ENCODE results near the gene SS18L1. TPM values are rescaled to one million over a fixed set of nuclear protein-coding genes. Genes with fewer than 3 reads are reported as not detected.
"Not testable (repeated sequence)": the region's sequence is repeated elsewhere in the genome, so short reads cannot be mapped to it uniquely, and the experiment has no call there.

Gene SS18L1, protein sequence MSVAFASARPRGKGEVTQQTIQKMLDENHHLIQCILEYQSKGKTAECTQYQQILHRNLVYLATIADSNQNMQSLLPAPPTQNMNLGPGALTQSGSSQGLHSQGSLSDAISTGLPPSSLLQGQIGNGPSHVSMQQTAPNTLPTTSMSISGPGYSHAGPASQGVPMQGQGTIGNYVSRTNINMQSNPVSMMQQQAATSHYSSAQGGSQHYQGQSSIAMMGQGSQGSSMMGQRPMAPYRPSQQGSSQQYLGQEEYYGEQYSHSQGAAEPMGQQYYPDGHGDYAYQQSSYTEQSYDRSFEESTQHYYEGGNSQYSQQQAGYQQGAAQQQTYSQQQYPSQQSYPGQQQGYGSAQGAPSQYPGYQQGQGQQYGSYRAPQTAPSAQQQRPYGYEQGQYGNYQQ
- 10.1 and 10.3 TPM in 2 replicates for total RNA-seq (2014; rRNA removed; shearing (Covaris generic))

DNA sequence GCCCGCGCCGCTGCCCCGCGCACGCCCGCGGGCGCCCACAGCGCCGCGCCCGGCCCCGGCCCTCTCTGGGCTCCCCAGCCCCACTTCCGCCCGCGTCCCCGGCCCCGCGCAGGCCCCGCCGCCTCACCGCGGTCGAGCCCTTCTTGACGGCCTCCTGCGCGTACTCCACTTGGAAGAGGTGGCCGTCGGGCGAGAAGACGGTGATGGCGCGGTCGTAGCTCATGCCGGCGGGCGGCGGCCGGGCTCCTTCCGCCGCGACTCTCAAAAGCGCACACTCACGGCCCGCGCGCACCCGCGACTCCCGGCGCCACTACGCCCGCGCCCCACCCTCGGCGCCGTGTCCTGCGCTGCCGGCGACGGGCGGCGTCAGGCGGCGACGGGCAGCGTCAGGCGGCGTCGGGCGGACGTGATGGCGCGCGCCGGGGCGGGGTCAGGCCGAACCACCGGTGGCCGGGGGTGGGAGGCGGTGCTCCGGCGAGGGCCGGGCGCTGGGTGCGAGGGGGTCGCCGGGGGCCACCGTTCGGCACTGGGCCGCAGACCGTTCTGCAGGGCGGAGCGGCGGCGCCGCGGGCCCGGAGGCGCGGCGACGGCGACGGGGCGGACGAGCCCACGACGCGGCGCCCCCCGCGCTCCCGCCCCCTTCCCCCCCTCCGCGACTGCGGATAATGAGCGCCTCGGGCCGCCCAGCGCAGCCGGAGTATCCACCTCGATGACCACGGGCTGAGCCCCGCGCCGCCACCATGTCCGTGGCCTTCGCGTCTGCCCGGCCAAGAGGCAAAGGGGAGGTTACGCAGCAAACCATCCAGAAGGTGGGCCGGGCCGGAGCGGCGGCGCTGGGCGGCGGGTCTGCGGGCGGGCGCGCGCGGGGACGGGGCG is at the start of gene SS18L1, which contains the start of gene PSMA7:
TSS of gene SS18L1 (plus strand) at position 689 of the 876 bp plus-strand sequence. CDS start at position 741, 52 bp downstream.
TSS of gene PSMA7 (minus strand) at position 314 of the 876 bp plus-strand sequence. CDS start at position 223, 91 bp downstream.
- DNase-seq (ENCODE audit: low read depth), result peak; percentile 93

DNA sequence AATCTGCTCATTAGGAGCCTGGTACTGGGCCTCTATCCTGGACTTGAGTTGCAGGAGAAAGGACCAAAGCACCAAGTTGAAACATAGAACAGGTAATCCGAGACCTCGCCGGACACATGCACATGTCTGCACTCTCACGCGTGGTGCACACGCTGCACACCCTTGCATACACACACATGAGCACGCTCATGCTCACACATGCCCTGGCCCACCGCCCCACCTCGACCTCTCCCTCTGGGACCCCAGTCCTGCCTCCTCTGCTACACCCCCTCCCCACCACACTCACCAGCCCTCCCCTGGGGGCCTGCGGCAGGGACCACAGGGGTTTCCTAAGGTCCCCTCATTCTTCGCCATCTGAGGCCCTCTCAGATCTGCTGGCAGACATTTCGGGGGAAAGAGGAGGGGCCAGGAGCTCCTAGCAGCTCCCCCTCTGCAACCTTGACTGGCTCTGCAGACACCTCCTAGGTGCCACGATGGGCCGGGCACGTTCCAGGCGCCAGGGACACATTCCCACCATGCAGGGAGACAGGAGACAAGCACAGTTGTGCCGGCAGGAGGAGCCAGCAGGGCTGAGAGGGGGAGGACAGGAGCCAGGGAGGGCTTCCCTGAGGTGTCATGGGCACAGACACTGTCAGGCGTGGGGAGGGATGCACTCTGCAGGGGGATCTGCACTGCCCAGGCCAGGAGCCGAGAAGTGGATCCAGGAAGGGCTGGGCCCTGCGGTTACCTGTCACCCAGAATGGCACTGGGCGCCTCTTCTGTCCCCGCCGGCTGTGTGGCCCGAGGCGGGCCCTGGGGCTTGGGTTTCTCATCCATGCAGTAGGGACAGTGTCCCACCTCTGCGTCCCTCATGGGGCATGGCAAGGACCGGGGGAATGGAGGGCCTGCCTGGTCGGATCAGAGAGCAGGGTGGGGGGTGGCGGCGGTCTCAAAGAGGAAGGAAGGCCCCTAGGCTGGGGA is 46.9 kb upstream of the SS18L1 start:
- no peak for DNase-seq (ENCODE audit: low read depth)

DNA sequence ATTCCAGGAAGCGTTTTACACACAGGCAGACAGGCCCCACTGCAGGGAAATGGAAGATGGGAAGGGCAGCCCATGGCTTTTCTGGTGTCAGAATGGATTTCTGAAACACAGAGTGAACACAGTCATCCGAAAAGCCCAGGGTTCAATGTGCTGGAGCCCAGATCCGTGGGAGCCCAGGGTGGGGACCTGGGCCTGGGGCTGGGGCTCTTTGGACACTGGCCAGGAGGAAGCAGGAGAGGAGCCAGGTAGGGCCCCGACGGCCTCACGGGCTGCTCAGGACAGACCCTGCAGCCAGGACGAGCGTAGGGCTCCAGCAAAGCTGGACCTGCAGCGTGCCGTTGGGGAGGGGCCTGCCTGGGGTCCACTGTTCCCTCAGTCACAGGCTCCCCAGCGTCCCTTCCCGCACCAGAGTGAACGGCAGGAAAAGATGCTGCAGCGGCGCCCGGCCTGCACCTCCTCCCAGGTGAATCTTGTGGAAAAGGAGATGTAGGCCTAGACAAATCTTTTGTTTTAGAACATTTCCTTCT is 45.6 kb upstream of the SS18L1 start:
- DNase-seq (ENCODE audit: low read depth), result no peak

DNA sequence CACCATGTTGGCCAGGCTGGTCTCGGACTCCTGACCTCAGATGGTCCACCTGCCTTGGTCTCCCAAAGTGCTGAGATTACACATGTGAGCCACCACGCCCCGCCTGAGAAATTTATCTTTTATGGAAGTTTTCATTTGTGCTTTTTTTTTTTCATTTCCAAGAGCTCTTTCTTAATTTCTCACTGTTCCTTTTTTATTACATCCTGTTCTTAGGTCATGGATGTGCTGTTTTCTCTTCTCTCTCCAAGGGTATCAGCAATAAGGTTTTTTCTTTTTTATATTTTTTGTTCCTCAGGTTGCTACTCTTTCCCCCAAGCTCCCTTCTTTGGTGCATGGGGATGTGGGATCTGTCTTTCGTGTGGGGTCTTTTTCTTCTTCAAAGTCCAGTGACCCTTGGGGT is 42.5 kb upstream of the SS18L1 start:
- DNase-seq (ENCODE audit: low read depth), result no peak

DNA sequence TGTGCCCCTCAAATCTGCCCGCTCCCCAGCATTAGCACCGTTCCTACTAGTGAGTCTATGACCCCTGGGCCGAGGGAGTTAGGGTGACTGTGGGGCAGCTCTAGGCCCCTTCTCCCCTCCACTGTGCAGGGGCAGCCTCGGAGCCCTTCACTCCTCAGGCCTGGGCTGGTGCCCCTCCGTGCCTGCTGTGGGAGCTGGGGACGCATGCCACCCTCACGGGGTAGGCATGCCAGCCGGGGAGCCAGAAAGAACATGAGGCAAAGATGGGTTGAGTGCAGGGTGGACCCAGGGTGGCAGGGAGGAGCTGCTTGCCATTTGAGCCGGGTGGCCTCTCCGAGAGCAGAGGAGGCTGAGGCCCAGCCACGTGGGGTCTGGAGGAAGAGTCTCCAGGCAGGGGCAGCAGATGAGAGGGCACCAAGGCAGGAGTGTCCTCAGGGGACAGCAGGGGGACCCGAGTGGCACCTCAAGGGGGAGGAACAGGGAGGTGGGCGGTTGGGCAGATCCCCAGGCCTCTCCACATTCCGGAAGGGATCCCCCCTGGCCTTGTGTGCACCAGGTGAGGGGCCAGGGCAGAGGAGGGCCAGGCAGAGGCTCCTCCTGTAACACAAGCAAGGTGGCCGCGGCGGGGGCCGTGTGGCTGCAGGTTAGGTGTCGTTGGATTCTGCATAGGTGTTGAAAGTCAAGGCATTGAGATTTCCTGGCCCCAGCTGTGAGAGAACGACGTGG is 39.9 kb upstream of the SS18L1 start:
- DNase-seq (ENCODE audit: low read depth), result no peak

DNA sequence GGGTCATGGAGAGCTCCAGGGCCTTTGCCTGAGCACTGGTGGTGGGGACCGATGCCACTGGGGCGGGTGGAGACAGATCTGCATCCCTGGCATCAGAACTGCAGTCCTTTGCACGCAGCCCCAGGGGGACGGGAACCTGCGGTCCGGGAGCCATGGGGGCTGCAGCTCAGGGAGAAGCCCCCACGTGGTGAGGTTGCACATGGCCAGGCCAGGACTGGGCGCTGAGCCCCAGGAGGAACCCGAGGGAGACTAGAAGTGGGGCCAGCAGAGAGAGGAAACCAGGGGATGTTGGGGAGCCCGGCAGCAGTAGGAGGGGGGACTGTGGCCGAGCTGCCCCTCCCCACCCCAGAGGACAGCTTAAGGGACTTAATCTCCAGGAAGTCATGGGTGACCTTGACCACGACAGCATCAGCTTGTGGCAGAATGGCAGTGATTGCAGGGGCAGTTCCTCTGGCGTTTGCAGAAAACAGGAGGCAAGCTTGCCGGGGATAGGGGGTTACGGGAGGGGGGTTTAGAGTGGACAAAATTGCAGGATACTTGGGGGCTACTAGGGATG is 39.3 kb upstream of the SS18L1 start:
- no peak for DNase-seq (ENCODE audit: low read depth)

DNA sequence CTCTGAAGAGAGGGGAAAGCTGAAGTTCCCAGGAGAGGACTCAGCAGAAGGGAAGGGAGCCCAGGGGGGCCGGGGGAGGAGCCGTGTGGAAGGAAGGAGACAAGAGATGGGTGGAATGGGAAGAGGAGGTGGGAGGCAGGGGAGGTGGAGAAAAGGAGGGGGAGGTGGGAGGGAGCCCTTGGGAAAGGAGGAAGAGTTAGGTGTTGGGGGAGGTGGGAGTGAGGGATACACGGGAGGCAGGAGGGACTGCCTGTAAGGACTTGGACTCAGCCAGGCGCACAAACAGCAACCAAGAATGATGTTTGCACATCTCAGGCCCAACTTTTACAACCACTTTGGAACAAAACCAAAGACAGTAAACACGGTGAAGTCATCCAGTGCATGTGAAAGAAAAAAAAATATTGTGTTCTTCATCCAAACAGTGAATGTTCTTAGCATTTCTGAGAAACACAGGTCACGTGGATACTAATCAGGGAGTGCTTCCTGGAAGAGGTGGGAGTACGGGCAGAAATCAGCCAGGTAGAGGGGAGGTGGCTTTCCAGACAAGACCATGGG is 38.7 kb upstream of the SS18L1 start:
- no peak for DNase-seq (ENCODE audit: low read depth)

DNA sequence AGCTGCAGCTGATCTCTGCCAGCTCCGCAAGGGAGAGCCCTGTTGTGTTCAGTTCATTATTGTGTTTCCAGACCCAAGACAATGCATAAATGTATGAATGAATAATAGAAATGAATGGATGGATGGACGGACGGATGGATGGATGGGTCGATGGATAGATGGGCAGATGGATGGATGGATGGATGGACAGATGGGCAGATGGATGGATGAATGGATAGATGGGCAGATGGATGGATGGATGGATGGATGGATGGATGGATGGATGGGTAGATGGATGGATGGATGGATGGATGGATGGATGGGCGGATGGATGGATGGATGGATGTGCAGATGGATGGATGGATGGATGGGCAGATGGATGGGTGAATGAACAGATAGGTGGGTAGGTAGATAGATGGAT is 38.0 kb upstream of the SS18L1 start:
- DNase-seq (ENCODE audit: low read depth), result no peak

DNA sequence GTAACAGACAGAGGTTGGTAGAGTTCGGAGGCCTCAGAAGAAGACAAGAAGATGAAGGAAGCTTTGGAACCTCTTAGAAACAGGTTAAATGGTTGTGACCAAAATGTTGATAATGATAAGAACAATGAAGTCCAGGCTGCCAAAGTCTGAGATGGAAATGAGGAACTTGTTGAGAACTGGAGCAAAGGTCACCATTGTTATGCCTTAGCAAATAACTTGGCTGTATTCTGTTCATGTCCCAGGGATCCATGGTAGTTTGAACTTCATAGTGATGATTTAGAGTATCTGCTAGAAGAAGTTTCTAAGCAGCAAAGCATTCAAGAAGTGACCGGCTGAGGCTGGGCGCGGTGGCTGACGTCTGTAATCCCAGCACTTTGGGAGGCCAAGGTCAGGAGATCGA is 32.4 kb upstream of the SS18L1 start:
- DNase-seq (ENCODE audit: low read depth), result no peak

DNA sequence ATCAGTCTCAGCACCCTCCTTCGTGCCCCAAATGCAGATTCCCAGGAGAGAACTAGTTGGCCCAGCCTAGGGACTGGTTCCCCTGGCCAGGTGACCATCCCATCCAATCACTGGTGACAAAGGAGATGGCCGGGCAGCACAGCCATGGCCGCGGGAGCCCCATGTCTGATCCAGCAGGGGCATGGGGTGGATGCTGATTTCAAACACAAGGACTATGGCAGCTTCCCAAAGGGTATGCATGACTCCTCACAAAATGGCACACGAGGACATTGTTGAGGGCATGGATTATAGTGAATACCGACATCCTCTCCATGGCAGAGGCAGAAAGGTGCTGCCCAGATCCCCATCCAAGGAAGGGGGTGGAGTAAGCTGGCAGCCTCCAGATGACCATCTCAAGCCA is 31.2 kb upstream of the SS18L1 start:
- no peak for DNase-seq (ENCODE audit: low read depth)

DNA sequence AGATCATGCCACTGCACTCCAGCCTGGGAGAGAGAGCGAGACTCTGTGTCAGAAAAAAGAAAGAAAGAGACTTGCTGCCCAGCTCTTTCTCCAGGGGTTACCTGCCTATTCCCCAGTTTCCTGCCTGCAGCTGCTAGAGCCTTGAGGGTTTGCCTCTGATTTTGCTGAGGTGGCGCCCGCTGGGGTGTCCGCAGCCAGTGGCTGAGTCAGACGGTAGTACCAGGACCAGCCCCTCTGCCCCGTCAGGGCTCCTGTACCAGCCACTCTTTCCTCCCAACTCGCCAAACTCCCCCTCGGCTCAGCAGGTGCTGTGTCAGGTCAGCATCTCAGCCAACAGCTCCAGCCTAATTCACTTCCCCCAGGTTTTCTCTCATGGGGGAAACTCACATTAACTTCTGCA is 28.7 kb upstream of the SS18L1 start:
- DNase-seq (ENCODE audit: low read depth), result no peak

DNA sequence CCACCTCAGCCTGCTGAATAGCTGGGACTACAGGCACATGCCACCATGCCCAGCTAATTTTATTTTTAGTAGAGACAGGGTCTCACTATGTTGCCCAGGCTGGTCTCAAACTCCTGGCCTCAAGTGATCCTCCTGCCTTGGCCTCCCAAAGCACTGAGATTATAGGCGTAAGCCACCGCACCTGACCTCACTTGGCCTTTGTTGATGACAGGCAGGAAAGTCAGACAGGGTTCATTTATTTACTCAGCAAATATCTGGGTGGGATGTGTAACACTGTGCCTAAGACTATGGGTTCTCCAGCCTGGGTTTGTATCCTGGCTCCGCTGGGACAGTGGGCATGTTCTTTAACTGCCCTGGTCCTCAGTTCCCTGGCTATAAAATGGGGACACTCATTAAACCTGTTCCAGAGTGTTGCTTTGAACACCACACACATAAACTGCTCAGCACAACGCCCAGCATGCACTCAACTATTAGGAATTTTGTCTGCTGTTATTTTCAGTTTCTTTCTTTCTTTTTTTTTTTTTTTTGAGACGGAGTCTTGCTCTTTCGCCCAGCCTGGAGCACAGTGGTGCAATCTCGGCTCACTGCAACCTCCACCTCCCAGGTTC is 27.7 kb upstream of the SS18L1 start:
- DNase-seq (ENCODE audit: low read depth), result not testable (repeated sequence)

DNA sequence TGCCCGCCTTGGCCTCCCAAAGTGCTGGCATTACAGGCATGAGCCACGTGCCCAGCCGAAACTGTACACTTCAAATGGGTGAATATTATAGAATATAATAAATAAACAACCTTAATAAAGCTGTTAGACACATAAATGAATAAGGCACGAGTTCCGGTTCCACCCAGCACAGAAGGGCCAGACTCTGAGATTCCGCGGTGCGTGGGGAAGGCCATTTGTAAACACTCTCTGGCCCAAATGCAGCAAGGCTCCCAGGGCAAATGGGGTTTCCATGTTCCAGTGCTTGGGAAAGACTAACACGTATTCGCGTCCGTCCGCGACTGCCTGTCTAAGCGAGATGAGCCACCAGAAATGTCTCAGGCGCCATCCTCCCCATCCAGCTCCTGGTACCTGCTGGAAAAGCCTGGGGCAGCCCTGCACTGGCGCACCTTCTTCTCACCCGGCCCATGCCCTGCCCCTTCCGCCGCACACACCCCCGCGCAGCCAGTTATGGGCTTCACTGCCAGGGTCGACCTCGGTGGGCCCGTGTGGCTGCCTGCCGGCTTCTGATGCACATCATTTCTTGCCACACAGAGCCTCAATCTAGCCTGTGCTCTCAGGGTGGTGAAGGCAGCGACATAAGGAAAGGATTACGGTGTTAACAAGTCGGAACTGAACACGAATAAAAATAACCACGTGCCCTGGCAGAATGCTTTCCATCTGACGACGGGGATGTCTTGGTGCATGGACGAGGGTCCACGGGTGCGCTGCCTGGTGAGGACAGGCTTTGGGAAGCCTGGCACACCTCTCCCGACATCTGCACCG is 26.8 kb upstream of the SS18L1 start:
- no peak for DNase-seq (ENCODE audit: low read depth)

DNA sequence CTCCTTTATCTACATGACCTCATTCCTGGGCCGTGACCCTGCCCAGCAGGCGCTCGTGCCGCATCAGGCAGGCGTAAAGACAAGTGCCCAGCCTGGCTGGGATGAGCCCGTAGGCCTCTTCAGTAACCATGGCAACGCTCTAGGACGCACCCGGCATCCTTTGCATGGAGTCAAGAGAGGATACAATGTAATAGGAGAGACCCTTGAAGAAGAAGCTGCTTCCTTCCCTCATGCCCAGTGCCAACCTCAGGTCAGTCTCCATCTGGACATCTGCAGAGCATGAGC is 26.3 kb upstream of the SS18L1 start:
- DNase-seq (ENCODE audit: low read depth), result no peak

DNA sequence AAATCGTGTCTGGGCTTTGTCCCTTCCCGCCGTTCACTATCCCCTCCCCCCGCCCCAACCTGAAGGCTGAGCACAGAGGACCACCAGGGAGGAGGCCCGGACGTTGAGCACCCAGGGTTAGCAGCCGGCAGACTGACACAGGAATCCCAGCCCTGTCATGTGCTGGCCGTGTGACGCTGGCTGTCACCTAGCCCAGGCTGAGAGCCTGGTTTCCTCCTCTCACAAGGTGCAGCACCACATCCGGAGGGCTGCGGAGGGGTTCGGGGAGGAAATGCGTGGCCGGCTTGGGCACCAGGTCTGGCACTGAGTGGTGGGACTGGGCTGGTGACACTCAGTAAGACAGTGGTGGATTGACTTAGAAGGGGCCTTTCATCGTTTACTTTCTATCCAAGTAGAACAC is 25.9 kb upstream of the SS18L1 start:
- no peak for DNase-seq (ENCODE audit: low read depth)

DNA sequence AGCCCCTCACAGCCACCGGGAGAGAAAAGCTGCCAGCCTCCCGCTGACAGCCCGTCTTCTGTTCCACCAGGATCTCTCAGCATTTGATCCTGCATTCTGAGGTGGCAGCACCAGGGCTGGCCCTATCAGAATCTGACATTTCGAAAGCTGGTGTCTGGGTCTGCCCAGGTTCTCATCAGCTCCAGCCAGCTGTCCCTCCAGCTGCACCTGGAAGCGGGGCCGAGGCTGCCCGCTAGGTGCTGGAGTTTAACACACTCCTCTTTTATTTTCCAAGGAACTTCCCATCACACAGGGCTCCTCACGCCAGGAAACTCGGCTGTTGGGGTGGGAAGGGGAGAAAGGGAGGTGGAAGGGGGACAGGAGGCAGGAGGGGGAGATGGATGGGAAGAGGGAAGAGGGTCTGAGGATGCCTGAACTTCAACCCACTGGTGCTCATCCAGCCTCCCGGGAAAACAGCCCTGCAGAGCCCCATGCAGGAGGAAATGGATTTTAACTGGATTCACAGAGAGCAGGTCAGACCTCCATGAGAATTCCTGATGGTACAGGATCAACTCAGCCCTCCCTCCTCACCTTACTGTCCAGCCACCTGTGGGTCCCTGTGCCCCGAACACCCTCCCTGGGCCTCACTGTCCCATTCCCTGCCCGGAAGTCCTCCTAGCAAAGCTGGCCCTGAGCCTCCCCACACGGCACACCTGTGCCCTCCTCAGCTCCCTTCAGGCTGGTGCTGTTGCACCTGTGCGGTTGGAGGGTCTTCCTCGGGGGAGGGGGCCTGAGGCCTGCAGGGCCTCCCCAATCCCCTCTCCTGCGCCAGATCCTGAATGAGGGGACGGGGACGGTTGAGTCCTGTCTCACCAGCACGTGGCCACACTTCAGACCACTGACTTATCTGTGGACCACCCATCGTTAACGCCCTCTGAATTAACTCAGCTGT is 25.2 kb upstream of the SS18L1 start:
- DNase-seq (ENCODE audit: low read depth), result no peak

DNA sequence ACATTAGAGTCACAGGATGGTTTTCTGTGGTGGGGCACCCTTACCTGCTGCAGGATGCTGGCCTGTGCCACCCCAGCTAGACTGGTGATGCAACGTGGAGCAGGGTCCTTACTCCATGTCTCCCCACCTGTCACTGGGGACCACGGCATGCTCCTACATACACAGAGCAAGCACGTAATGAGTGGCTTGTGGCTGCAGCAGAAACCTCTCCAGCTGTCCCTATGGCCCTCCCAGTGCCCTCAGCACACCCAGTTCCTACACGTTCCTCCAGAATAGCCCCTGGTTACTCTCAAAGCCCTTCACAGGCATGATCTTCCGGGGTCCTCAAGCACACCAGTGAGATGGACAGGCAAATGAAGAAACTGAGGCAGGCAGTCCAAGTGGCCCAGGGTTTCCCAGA is 24.5 kb upstream of the SS18L1 start:
- no peak for DNase-seq (ENCODE audit: low read depth)
